Endothelial cell of umbilical vein (primary cell): Measurements from ENCODE around the gene SNED1. TPM values are rescaled to one million over a fixed set of nuclear protein-coding genes. Genes with fewer than 3 reads are reported as not detected.

Experiments
- BruUV-seq: library from RNA; stranded (reverse); fragments of 400-500 nt; replicated peaks from 2 replicates; lab custom pipeline; 2021; lab: Mats Ljungman, UMichigan
- CTCF ChIA-PET: fragments of 300-600, 350-600 bp; sonication (Branson Sonifier 250); formaldehyde crosslinking; loops from one replicate; lab custom pipeline; 2021; ENCODE audit warnings: antibody characterized with exemption, inconsistent platforms; lab: Charles Lee
- POLR2A ChIA-PET: fragments of 300-600, 350-600 bp; sonication (Branson Sonifier 250); formaldehyde crosslinking; loops from one replicate; lab custom pipeline; 2021; ENCODE audit warnings: antibody characterized with exemption, inconsistent platforms; lab: Charles Lee
- DNase-seq: peaks from one replicate; pipeline ENCODE4 v3.0.0-alpha.2; 2011; ENCODE audit warnings: low read depth, low spot score
- FAIRE-seq: peaks from 2 replicates; lab custom pipeline; 2011; peaks lifted over from hg19 to GRCh38; lab: Jason Lieb, UNC
- H2AFZ ChIP-seq: 2 replicates; pipeline ENCODE4 v1.6.0; 2012; ENCODE audit warnings: low read depth, low read length, control low read depth, inconsistent platforms
- H3K27ac ChIP-seq: 2 replicates; pipeline ENCODE4 v1.5.1; 2011; ENCODE audit warnings: low read depth, mild to moderate bottlenecking, control low read depth, low read length, moderate library complexity; ENCODE audit not compliant: insufficient read depth
- H3K27me3 ChIP-seq, 2 experiments: 2 replicates each; pipeline versions ENCODE4 v1.6.0 to v1.6.1; 2011; ENCODE audit warnings: low read length in 2 of 2, mixed read lengths in 1 of 2; ENCODE audit not compliant: control insufficient read depth in 2 of 2, insufficient read depth in 2 of 2
- H3K36me3 ChIP-seq, 2 experiments: 2 replicates in 1 of 2; 3 replicates in 1 of 2; pipeline ENCODE4 v1.5.1; 2011; ENCODE audit warnings: low read length in 2 of 2, mild to moderate bottlenecking in 1 of 2, moderate library complexity in 1 of 2; ENCODE audit not compliant: control insufficient read depth in 2 of 2, insufficient read depth in 2 of 2; ENCODE audit errors: extremely low read depth in 1 of 2
- H3K4me1 ChIP-seq: 3 replicates; pipeline ENCODE4 v1.5.1; 2011; ENCODE audit warnings: mild to moderate bottlenecking, low read length; ENCODE audit not compliant: control insufficient read depth, insufficient read depth; ENCODE audit errors: extremely low read depth
- H3K4me2 ChIP-seq: 2 replicates; pipeline ENCODE4 v1.6.1; 2011; ENCODE audit warnings: low read length, control low read depth, mixed read lengths; ENCODE audit not compliant: insufficient read depth
- H3K4me3 ChIP-seq, 3 experiments: fragments of 200-600 bp in 1 of 3; sonication (generic), shearing (Covaris generic) in 1 of 3; replicated peaks in 1 of 3; 2 replicates each; pipeline ENCODE4 v1.5.1; 2011 to 2016; ENCODE audit warnings: control low read depth in 3 of 3, low read length in 3 of 3, mild to moderate bottlenecking in 2 of 3, inconsistent platforms in 1 of 3, low read depth in 1 of 3, moderate library complexity in 1 of 3; ENCODE audit not compliant: insufficient read depth in 1 of 3
- H3K79me2 ChIP-seq: 2 replicates; pipeline ENCODE4 v1.6.0; 2012; ENCODE audit warnings: low read length, inconsistent platforms; ENCODE audit not compliant: control insufficient read depth, insufficient read depth
- H3K9ac ChIP-seq: replicated peaks from 2 replicates; pipeline ENCODE3; 2011; ENCODE audit warnings: low read length, control low read depth; ENCODE audit not compliant: insufficient read depth; ENCODE audit errors: extremely low read depth
- H3K9me1 ChIP-seq: replicated peaks from 3 replicates; pipeline ENCODE4 v1.6.0; 2011; ENCODE audit warnings: mild to moderate bottlenecking, low read length; ENCODE audit not compliant: control insufficient read depth, insufficient read depth; ENCODE audit errors: extremely low read depth
- H3K9me3 ChIP-seq: replicated peaks from 2 replicates; pipeline ENCODE4 v1.5.1; 2012; ENCODE audit warnings: low read length, inconsistent platforms; ENCODE audit not compliant: control insufficient read depth, insufficient read depth
- H4K20me1 ChIP-seq: replicated peaks from 2 replicates; pipeline ENCODE3; 2011; ENCODE audit warnings: mild to moderate bottlenecking, low read length; ENCODE audit not compliant: control insufficient read depth, insufficient read depth; ENCODE audit errors: extremely low read depth
- EZH2 ChIP-seq: IDR thresholded peaks from 2 replicates; pipeline ENCODE4 v1.6.1; 2012; ENCODE audit warnings: borderline replicate concordance, low read depth, mild to moderate bottlenecking, moderate library complexity, low read length, inconsistent platforms; ENCODE audit not compliant: severe bottlenecking
- FOS ChIP-seq: IDR thresholded peaks from 2 replicates; pipeline ENCODE4 v1.6.1; 2011; ENCODE audit warnings: mild to moderate bottlenecking, low read length, moderate library complexity, borderline replicate concordance; ENCODE audit not compliant: insufficient read depth
- GATA2 ChIP-seq: IDR thresholded peaks from 2 replicates; pipeline ENCODE4 v1.7.0; 2011; ENCODE audit warnings: low read depth, mild to moderate bottlenecking, moderate library complexity, mixed read lengths, low read length; ENCODE audit not compliant: insufficient read length, insufficient read depth
- JUN ChIP-seq: IDR thresholded peaks from 2 replicates; pipeline ENCODE4 v1.6.1; 2011; ENCODE audit warnings: borderline replicate concordance, low read depth; ENCODE audit not compliant: insufficient read length, insufficient read depth
- MAX ChIP-seq: IDR thresholded peaks from 2 replicates; pipeline ENCODE4 v1.6.1; 2011; ENCODE audit not compliant: insufficient read depth, insufficient read length
- MYC ChIP-seq: IDR thresholded peaks from one replicate; pipeline ENCODE4 v1.6.1; 2011; ENCODE audit warnings: mild to moderate bottlenecking, low read depth, low read length
- POLR2A ChIP-seq: IDR thresholded peaks from 2 replicates; pipeline ENCODE4 v1.6.1; 2012; ENCODE audit warnings: low read depth, mild to moderate bottlenecking, control low read depth, low read length
- POLR2AphosphoS5 ChIP-seq: IDR thresholded peaks from 2 replicates; pipeline ENCODE4 v1.6.1; 2012; ENCODE audit warnings: low read depth, mild to moderate bottlenecking, control low read depth, low read length, moderate library complexity; ENCODE audit not compliant: insufficient read depth
- dilution Hi-C: fragments of 300-500 bp; cut with MboI; formaldehyde crosslinking; loops from one replicate; pipeline ENCODE4 v1.15.0; 2019; ENCODE audit warnings: low sequenced_read_pairs; ENCODE audit not compliant: extremely low pct_ligation_motif_present
- intact Hi-C: fragments of 100-400 bp; cut with micrococcal nuclease; formaldehyde crosslinking; loops from one replicate; pipeline ENCODE4 v1.10.0; 2022
- polyA plus RNA-seq, 4 experiments: library from polyadenylated mRNA; depleted of rRNA in 3 of 4; stranded (reverse) in 3 of 4; unstranded in 1 of 4; fragments of >200 nt; gene quantifications; 2 replicates each; pipeline versions ENCODE4 v1.2.1 to v1.2.3, GENCODE V29; 2011 to 2012; ENCODE audit warnings: missing spikeins in 1 of 4
- total RNA-seq: library from RNA; stranded (reverse); gene quantifications from 2 replicates; pipeline ENCODE4 v1.2.3, GENCODE V29; 2021
- TF ChIP-seq, protein P1 (sequence below), 2 donors: IDR thresholded peaks; 1 replicate in 1 of 2; 2 replicates in 1 of 2; pipeline ENCODE4 v1.5.1; 2011; ENCODE audit warnings: low read length in 2 of 2, mild to moderate bottlenecking in 2 of 2, moderate library complexity in 2 of 2, control low read depth in 1 of 2, inconsistent platforms in 1 of 2, low read depth in 1 of 2; ENCODE audit not compliant: insufficient read depth in 1 of 2; ENCODE audit errors: extremely low read depth in 1 of 2

SNED1 gene
- total and polyA plus RNA-seq, 2 donors (not counting 3 experiments of a cell fraction or from before 2014, with no cell fraction given): 14.1 to 17.2 TPM

DNA sequence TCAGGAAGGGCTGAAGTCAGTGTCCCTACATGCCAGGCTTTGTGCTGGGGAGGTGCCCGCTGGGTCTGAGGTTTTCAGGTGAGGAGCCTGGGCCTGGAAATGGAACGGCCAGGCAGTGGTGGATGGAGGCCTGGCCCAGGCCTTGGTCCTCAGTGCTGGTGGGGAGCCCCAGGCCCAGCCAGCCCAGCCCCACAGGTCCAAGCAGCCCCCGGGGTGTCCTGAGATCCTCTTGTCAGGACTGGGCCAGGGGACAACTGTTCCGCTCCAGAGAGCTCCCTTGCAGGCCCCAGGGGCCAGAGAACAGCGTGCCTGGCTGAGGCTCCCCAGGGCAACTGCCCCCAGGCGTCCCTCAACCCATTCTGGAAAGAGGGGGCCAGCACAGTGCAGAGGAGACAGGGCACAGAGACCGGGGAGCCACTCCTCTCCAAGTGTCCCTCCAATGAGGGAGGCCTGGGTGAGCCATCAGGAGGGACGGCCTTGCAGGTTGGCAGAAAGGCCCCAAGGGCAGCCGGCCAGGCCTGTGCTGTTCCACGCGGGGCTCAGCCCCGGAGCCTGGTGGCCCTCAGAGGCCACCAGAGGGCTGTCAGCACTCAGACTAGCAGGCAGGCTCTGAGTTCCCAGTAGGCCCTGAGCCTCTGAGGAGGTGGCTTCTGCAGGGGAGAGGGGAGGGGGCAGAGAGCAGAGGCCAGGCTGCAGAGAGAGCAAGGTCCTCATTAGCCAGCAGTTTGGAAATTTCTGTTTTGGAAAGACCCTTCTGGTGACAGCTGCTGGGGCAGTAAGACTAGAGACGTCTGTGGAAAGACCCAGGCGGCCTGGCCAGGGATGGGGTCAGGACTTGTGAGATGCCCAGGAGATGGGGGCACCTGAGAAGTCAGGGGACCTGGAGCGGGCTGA is 29.4 kb upstream of the SNED1 start:
- Histone ChIP-seq H3K36me3 (no peaks in the 10 kb centered on the region), H3K4me2 (no peak overlapping the region), H3K79me2 (no peaks in the 10 kb centered on the region), H4K20me1 (no peaks in the 10 kb centered on the region), H3K4me3 (no peak overlapping the region), H2AFZ (no peak overlapping the region), H3K9me3 (no peaks in the 10 kb centered on the region), H3K27me3 (no peaks in the 10 kb centered on the region), H3K9ac (no peak overlapping the region), H3K9me1 (no peaks in the 10 kb centered on the region), H3K4me1 (no peaks in the 10 kb centered on the region), H3K27ac (no peak overlapping the region)
- ChIA-PET CTCF (no interaction called here), POLR2A (no interaction called here)
- DNase-seq (no peak), FAIRE-seq (no peak)
- dilution Hi-C loops (no loop called here), intact Hi-C loops (no loop called here)
- TF ChIP-seq EZH2: no peak
- TF ChIP-seq MAX: no peak
- TF ChIP-seq POLR2A: no peak
- no peak for TF ChIP-seq FOS
- TF ChIP-seq, protein P1, sequence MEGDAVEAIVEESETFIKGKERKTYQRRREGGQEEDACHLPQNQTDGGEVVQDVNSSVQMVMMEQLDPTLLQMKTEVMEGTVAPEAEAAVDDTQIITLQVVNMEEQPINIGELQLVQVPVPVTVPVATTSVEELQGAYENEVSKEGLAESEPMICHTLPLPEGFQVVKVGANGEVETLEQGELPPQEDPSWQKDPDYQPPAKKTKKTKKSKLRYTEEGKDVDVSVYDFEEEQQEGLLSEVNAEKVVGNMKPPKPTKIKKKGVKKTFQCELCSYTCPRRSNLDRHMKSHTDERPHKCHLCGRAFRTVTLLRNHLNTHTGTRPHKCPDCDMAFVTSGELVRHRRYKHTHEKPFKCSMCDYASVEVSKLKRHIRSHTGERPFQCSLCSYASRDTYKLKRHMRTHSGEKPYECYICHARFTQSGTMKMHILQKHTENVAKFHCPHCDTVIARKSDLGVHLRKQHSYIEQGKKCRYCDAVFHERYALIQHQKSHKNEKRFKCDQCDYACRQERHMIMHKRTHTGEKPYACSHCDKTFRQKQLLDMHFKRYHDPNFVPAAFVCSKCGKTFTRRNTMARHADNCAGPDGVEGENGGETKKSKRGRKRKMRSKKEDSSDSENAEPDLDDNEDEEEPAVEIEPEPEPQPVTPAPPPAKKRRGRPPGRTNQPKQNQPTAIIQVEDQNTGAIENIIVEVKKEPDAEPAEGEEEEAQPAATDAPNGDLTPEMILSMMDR (IDR thresholded peaks at IDR 0.05; ENCODE audit: extremely low read depth in 1 of 2, insufficient read depth in 1 of 2, low read depth in 1 of 2, low read length in 2 of 2): no peak
- TF ChIP-seq POLR2AphosphoS5: no peak
- TF ChIP-seq GATA2: no peak
- TF ChIP-seq JUN: no peak
- TF ChIP-seq MYC: no peak
- BruUV-seq: no TSS peak
